HCT116 (cell line): ENCODE measurements around the gene RABL3.

Experiments used
- CTCF ChIP-seq, 3 experiments: fragments of 200-600 bp in 1 of 3; sonication (generic) in 1 of 3; IDR thresholded peaks in 2 of 3; conservative IDR thresholded peaks in 1 of 3; 2 replicates each; pipeline ENCODE4 v1.5.1; 2012 to 2017; ENCODE audit warnings: low read depth in 2 of 3, low read length in 2 of 3, antibody characterized with exemption in 1 of 3, borderline replicate concordance in 1 of 3, control low read depth in 1 of 3, mild to moderate bottlenecking in 1 of 3, mixed read lengths in 1 of 3, mixed run types in 1 of 3, moderate library complexity in 1 of 3; ENCODE audit not compliant: insufficient read depth in 1 of 3
- EZH2 ChIP-seq: fragments of 200-600 bp; sonication (generic); IDR thresholded peaks from 2 replicates; pipeline ENCODE4 v1.6.1; 2017; ENCODE audit warnings: antibody characterized with exemption, mixed run types
- EZH2phosphoT487 ChIP-seq: fragments of 200-600 bp; IDR thresholded peaks from 2 replicates; pipeline ENCODE4 v1.6.1; 2018; ENCODE audit warnings: antibody characterized with exemption, borderline replicate concordance
- JUND ChIP-seq: IDR thresholded peaks from 2 replicates; pipeline ENCODE4 v1.6.1; 2012
- POLR2A ChIP-seq: IDR thresholded peaks from 2 replicates; pipeline ENCODE4 v1.7.0; 2011; ENCODE audit warnings: borderline replicate concordance; ENCODE audit not compliant: insufficient read depth, insufficient read length; ENCODE audit errors: extremely low read depth
- POLR2AphosphoS5 ChIP-seq: IDR thresholded peaks from 2 replicates; pipeline ENCODE4 v1.6.1; 2011; ENCODE audit warnings: mild to moderate bottlenecking, low read depth, low read length, moderate library complexity
- RAD21 ChIP-seq: IDR thresholded peaks from 2 replicates; pipeline ENCODE4 v1.6.1; 2012; ENCODE audit warnings: low read depth, mild to moderate bottlenecking
- SIN3A ChIP-seq: IDR thresholded peaks from 2 replicates; pipeline ENCODE4 v1.6.1; 2012; ENCODE audit warnings: low read depth
- SP1 ChIP-seq: IDR thresholded peaks from 2 replicates; pipeline ENCODE4 v1.6.1; 2012; ENCODE audit warnings: low read depth

DNA sequence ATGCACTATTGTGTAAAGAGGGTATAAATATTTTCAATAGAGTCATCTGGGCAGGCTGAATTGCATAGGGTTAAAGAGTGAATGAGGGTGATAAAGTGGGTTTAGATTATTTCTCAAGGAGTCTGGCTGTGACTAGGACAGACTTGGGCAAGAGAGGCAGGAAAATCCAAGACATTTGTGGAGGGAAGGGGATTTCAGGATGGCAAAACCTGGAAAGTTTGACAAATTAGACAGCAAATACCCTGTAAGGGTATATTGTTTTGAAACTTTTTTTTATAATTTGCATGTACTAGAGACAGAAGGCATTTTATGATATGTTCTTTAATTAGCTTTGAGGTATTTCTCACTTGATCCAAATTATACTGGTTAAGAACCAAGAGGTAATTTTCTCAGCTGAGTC lies 77.4 kb downstream of the RABL3 start:
- TF ChIP-seq EZH2, result no peak
- no peak for TF ChIP-seq JUND
- no peak for TF ChIP-seq SP1
- no peak for TF ChIP-seq CTCF (IDR thresholded peaks at IDR 0.05 in 2 of 3, conservative IDR thresholded peaks at IDR 0.05 in 1 of 3; ENCODE audit: borderline replicate concordance in 1 of 3, insufficient read depth in 1 of 3, low read depth in 2 of 3, low read length in 2 of 3)
- TF ChIP-seq EZH2phosphoT487, result no peak
- no peak for TF ChIP-seq POLR2A
- TF ChIP-seq SIN3A, result no peak
- TF ChIP-seq POLR2AphosphoS5, result no peak
- no peak for TF ChIP-seq RAD21
